Measurements from ENCODE around the gene PLCB1. TPM values are rescaled to one million over a fixed set of nuclear protein-coding genes. Genes with fewer than 3 reads are reported as not detected.
"Not testable (repeated sequence)": the region's sequence is repeated elsewhere in the genome, so short reads cannot be mapped to it uniquely, and the experiment has no call there.

PLCB1 gene
- total RNA-seq, 2 experiments from 2014 or later: 3.1 to 3.6 TPM

DNA sequence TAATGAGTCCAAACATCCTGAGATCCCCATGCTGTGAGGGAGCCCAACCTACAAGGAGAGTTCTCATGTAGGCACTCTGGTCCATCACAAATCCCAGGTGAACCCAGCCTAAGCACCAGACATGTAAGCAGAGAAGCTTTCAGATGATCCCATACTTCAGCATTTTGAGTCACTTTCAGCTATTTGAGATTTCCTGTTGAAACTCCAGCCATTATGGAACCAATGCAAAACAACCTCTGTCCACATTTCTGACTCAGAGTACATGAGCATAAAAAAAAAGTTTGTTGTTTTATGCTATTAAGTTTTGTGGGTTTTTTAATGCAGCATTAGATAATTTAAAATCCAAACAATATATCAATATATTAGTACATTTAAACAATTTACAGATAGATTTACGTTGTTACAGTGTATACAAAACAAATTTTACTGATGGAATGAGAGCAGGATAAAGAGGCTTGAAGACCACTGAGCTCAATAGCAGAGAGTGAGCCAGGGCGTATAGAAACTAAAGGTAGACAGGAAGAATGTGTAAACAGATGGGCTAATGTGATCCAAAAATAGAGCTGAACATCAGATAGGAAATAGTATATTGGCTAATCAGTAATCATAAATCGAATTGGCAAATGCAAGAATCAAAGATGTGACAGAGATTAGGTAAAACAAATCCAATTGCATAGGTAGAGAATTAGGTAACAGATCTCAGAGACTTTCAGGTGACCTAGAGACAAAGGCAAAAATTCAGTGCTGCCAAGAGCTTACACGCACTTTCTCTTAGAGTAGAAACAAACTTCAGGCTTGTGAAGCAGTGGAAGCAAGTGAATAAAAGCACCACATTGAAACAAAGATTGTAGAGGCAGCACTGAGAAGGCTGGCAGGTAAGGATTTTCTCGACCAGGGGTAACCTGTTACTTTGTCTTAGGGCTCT, 36.2 kb upstream of the PLCB1 start:
- DNase-seq (no peak), ATAC-seq (no peak)
- Mint-ChIP-seq H3K9me3 (no peaks in the 10 kb centered on the region), H3K27ac (no peak overlapping the region), H3K27me3 (peaks cover 18% of the 10 kb centered on the region), H3K4me1 (ENCODE audit: low read depth) (no peaks in the 10 kb centered on the region), H3K36me3 (ENCODE audit: low read depth) (no peaks in the 10 kb centered on the region), H3K4me3 (no peak overlapping the region)
- intact Hi-C loops (cut with micrococcal nuclease): no loop called here
- ChIA-PET CTCF (interaction anchor here (1.1 kb wide), 1 partner anchor 14 kb away, joined by 3 read pairs; no protein-coding TSS in a partner anchor), POLR2A (no interaction called here)
- TF ChIP-seq CTCF (IDR thresholded peaks at IDR 0.05): no peak

DNA sequence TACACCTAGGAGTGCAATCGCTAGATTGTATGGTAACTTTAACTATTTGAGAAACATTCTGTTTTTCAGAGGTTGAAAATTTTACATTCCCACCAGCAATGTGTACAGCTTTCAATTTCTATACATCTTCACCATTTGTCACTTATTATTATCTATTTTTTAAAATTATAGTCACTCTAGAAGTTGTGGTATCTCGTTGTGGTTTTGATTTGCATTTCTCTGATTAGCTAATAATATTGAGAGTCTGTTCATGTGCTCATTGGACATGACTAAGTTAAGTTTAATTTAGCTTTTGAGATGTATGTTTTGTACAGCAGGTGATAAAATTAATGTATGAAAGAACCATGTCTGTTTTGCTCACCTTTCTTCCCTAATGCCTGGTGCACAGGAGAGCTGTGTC, 34.8 kb upstream of the PLCB1 start:
- no peak for ATAC-seq
- CTCF ChIA-PET: no interaction called here

DNA sequence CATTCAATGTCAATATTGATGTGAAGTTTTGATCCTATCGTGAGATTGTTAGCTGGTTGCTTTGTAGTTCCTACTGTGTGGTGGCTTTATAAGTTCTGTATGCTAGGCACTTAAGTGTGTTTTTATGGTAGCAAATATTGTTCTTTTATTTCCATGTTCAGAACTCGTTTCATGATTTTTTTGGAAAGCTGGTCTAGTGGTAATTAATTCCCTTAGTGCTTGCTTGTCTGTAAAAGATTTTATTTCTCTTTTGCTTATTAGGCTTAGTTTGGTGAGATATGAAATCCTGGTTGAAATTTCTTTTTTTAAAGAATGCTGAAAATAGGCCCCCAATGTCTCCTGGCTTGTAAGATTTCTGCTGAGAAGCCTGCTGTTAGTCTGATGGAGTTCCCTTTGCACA, 27.8 kb upstream of the PLCB1 start:
- ChIA-PET CTCF (no interaction called here), POLR2A (no interaction called here)

More for the DNA sequence above, 34.8 kb upstream of the PLCB1 start:
- no peaks in the 10 kb centered on the region for H3K36me3 Mint-ChIP-seq (ENCODE audit: low read depth)
- no peak for DNase-seq
- POLR2A ChIA-PET: no interaction called here
- intact Hi-C loops (cut with micrococcal nuclease): no loop called here
- H3K4me3 Mint-ChIP-seq: no peak overlapping the region
- H3K27ac Mint-ChIP-seq: no peak overlapping the region
- no peak for TF ChIP-seq CTCF (IDR thresholded peaks at IDR 0.05)
- peaks cover 17% of the 10 kb centered on the region for H3K27me3 Mint-ChIP-seq
- H3K9me3 Mint-ChIP-seq: no peaks in the 10 kb centered on the region
- no peaks in the 10 kb centered on the region for H3K4me1 Mint-ChIP-seq (ENCODE audit: low read depth)

DNA sequence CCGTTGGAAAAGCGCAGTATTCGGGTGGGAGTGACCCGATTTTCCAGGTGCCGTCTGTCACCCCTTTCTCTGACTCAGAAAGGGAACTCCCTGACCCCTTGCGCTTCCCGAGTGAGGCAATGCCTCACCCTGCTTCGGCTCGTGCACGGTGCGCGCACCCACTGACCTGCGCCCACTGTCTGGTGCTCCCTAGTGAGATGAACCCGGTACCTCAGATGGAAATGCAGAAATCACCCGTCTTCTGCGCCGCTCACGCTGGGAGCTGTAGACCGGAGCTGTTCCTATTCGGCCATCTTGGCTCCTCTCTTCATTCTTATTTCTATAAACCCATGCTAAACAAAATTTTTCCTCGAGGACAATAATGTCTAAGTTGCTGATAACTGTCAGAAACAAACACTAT, 17.5 kb upstream of the PLCB1 start:
- H3K9me3 Mint-ChIP-seq; H3K4me1 Mint-ChIP-seq (ENCODE audit: low read depth); POLR2A ChIA-PET; H3K4me3 Mint-ChIP-seq; intact Hi-C loops (cut with micrococcal nuclease); H3K27ac Mint-ChIP-seq; DNase-seq; H3K36me3 Mint-ChIP-seq (ENCODE audit: low read depth); ATAC-seq; H3K27me3 Mint-ChIP-seq: not testable (repeated sequence)
- CTCF ChIA-PET: interaction anchor here (1.3 kb wide), 1 partner anchor 12 kb away, joined by 4 read pairs; no protein-coding TSS in a partner anchor

More for the DNA sequence above, 27.8 kb upstream of the PLCB1 start:
- peaks cover 1% of the 10 kb centered on the region for H3K36me3 Mint-ChIP-seq (ENCODE audit: low read depth)
- DNase-seq: no peak
- no peak overlapping the region for H3K27ac Mint-ChIP-seq
- no peak overlapping the region for H3K4me3 Mint-ChIP-seq
- H3K27me3 Mint-ChIP-seq: peaks cover 11% of the 10 kb centered on the region
- H3K9me3 Mint-ChIP-seq: peaks cover 24% of the 10 kb centered on the region
- ATAC-seq: no peak
- TF ChIP-seq CTCF (IDR thresholded peaks at IDR 0.05): no peak
- intact Hi-C loops (cut with micrococcal nuclease): no loop called here
- H3K4me1 Mint-ChIP-seq (ENCODE audit: low read depth): no peaks in the 10 kb centered on the region

- ChIA-PET POLR2A (interaction anchor here (1.0 kb wide), 1 partner anchor 11 kb away, joined by 3 read pairs; no protein-coding TSS in a partner anchor), CTCF (interaction anchor here (1.3 kb wide), 1 partner anchor 11 kb away, joined by 4 read pairs; no protein-coding TSS in a partner anchor)
- Mint-ChIP-seq H3K4me3 (no peak overlapping the region), H3K36me3 (ENCODE audit: low read depth) (no peaks in the 10 kb centered on the region), H3K27me3 (no peaks in the 10 kb centered on the region), H3K27ac (no peak overlapping the region), H3K9me3 (no peaks in the 10 kb centered on the region), H3K4me1 (ENCODE audit: low read depth) (no peaks in the 10 kb centered on the region)
- TF ChIP-seq CTCF (IDR thresholded peaks at IDR 0.05): no peak
- intact Hi-C loops (cut with micrococcal nuclease): no loop called here
- DNase-seq (no peak), ATAC-seq (no peak)
Measured at GRCh38 chr20:8115436-8115835, 16.6 kb upstream of the PLCB1 start.
